ENCODE data around the gene SLC8A1.

Gene SLC8A1

GRCh38 chr2:40300391-40300790, 151.5 kb downstream of the SLC8A1 start:
- DNase-seq, result no peak

GRCh38 chr2:40299781-40300180, 152.1 kb downstream of the SLC8A1 start:
- no peak for DNase-seq

DNA sequence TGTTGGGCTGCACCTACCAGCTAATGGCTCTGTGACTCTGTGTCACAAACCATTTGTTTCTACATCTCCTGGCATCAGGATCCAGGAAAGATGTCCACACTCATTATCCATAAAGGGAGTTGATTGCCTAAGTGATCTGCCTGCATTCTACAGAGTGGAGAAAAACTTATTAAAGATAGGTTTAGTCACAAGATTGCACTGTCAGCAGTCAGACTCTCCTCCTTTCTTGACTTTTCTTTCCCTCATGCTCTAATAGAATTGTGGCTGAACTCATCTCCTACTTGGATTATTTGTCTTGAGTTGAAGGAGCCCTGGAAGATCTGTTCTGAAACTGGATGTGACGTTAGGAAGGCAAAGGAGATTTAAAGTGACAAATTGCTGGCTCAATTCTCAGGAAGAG, 152.7 kb downstream of the SLC8A1 start:
- no peak for DNase-seq

- DNase-seq, result no peak
Observed at GRCh38 chr2:40298026-40298425, 153.9 kb downstream of the SLC8A1 start.

- DNase-seq, result no peak
Observed at GRCh38 chr2:40292291-40292690, 159.6 kb downstream of the SLC8A1 start.

DNA sequence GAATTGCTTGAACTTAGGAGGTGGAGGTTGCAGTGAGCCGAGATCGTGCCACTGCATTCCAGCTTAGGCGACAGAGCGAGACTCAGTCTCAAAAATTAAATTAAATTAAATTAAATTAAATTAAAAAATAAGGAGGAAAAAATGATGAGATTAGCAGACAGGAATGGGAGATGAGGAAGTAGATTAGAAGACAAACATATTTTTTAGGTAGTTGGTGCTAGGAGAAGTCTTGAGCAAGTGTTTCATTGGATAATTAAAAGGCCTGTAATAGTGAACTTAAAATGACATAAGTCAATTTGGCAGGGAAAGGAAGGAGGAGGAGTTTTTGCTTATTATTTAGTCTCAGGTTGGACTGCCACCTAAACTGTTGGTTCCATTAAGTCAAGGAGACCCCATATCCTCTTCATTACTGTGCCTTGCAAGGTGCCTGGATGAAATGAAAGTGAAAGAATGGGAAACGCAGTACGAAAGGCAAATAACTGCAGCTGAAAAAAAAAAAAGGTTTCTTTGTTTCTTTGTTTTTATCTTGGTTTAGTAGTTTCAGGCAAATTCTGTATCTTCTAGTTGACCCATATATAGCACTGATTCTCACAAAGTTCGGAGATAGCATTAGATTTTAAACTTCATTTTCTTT, 162.0 kb downstream of the SLC8A1 start:
- DNase-seq, result no peak

GRCh38 chr2:40287773-40288172, 164.1 kb downstream of the SLC8A1 start:
- no peak for DNase-seq

DNA sequence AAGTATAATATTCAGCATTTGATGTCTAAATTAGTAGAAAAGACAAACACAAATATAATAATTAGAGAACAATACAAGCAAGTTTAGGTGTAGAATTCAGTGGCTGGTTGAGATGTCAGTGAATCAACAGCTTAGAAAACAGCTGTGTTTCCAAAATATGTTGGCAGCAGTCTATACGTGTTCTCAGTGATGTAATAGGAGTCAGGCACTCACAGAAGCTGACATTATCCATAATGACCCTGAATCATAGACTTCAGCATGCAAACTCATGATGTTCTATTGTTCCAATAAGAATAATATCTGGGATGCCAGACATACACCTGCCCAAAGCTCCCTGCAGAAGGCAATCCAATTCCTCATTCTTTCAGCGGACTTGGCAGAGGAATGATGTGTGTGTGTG, 164.7 kb downstream of the SLC8A1 start:
- DNase-seq, result no peak

DNA sequence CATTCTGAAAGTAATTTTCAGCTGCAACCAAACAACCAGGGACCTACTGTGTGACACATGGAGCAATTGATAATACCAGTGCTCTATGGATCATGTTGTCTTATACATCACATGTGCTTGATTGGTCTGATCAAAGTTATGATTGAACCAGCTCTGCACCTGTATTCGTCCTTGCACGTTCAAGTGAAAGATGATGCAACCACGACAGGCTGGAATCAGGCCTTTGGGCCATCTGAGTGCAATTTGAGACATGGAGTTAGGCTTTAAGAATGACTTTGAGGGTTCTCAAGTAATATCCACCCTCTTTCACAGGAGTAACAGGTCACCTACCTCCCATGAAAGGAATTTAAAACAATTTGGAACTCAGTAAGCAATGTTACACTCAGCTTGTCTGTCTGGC, 165.2 kb downstream of the SLC8A1 start:
- no peak for DNase-seq

DNA sequence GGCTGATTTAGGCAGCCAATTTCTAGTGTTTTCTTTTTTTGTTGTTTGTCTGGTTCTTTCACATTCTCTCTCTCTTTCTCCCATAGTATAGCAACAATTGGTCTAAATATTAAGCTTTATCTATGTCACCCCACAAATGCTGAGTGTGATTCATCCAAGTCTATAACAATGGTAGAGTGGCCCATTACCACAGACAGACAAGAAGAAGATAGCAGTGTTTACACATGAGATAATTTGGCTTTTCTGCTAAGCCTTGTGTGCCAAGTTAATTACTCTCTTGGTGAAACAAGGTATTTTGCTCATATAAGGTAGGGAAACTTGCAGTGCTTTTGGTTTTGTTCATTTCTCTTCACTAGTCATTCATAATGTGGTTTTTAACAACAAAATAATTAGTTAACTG, 166.5 kb downstream of the SLC8A1 start:
- no peak for DNase-seq

DNA sequence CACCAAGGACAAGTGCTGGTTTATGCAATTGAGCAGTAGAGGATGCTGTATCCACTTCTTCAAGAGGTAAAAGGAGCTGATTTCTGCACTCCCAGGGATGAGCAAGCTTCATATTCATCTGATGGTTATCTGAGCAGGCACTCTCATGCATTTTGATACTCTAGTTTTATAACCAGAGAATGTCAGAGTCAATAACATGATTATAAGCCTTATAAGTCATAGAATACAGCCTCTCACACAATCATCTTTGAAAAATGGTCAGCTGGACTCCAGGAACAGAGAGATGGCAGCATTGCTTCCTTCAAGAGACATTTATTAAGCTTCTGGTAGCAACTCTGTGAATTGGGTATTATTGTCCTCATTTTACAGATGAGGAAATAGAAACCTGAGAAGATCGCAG, 167.1 kb downstream of the SLC8A1 start:
- DNase-seq, result no peak

GRCh38 chr2:40283111-40283909, 168.6 kb downstream of the SLC8A1 start:
- DNase-seq, result no peak

DNA sequence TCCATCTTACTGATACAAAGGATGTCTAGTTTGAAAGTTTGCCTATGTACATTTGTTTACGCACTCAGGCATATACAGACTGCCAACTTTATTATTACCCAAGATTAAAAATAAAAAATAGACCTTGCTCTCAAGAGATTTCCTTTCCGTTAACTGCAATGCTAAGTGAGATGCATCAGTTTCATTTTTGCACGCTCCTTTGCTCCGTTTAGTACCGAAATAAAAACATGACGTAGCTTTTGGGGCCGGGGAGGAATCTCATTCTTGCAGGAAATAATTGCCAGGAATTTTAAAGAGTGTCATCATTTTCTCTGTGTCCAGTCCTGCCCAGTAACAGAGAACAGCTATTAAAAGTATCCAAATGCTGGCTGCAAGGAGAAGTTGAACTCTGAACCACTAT, 169.5 kb downstream of the SLC8A1 start:
- DNase-seq, result no peak

DNA sequence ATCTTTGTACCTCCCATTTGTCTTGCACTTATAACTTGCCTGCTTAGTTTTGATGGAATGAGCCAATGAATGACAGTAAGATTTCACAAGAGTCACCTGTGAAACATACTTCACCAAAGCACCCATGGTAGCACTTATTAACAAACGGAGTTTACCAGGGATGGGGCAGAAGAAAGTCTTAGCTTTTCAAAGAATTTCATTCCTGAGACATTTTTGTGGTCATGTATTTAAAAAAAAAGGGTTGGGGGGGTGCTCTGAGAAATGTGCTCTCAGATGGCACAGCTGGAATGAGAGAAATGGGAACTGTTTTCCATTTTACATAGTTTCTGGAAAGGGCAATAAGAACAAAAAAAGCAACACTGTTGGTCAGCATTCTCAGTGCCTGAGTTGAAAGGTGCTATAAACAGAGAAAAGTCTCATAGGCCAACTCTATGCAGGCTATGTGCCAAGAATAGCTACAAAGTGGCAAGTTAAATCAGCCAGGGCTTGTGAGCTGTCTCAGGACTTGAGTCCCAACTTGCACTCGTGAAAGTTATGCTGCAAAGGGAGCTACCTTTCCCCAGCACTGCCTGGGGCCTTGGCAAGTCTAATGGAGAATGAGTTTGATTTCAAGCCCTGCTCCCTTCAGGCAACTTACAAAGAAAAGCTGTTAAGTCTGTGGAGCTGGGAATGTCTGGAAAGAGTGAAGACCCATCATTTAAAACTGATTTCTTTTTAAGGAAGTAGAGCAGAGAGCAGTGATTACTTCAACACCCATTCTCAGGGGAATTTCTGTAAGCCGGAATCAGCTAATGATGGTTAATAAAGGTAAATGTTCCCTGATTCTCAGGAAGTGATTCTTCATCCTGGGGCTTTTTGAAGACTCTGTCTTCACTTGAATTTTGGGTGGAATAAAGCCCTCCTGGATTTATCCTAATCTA, 170.6 kb downstream of the SLC8A1 start:
- no peak for DNase-seq

GRCh38 chr2:40279482-40279881, 172.4 kb downstream of the SLC8A1 start:
- no peak for DNase-seq

DNA sequence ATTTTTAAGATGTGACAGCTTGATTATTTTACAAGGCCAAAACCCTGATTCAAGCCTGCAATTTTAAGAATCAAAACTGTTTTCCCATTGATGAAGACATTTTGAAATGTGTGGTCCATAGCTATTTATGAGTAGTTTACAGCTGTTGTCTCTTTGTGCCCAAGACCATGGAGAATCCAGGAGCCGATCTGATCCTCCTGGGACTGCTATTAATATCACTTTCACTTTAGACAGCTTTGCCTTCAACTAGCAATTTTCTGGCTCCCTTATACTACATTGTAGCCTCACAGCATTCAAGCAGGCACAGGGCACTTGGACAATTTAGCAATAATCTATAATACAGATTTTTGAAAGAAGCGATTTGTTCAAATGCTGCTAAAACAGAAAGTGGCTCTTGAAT, 172.9 kb downstream of the SLC8A1 start:
- DNase-seq, result no peak

DNA sequence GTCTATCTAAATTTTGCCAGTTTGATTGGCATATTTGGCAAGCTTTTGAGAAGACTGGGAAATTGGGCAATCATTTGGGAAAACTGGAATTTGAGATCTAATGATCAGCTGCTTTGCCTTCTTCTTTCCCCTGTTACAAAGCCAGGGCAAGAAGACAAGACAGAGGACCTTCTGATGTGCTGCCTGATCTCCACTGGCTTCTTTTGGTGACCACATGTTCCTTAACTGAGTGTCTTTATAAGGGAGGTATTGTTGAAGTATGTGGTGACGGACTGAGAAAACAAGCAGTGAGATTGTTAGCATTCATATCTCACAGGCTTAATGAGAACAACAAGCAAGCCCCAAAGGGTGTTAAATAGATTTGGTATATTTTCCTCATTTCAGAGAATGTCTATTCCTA, 175.8 kb downstream of the SLC8A1 start:
- no peak for DNase-seq

GRCh38 chr2:40274270-40274669, 177.6 kb downstream of the SLC8A1 start:
- DNase-seq, result no peak

DNA sequence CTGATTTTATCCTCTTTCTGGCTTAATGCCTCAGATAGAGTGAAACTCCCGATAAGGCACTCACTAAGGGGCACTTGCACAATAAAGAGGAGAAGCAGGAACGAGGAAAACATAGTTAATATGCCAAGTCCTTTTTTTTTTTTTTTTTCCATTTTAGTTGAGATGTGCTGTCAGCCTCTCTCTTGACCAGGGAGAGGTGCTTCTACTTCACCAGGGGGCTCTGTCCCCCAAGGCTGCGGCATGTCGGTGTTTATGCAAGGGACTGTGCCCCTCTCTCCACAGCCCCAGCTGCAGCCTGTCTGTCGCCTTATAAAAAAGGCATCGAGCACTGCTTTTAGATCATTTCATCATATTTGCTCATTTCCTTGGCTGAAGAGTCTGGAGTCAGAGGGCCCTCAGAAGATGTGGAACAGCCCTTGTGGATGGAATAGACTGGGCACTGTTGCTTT, 178.1 kb downstream of the SLC8A1 start:
- DNase-seq, result no peak

- no peak for DNase-seq
Observed at GRCh38 chr2:40271094-40271493, 180.8 kb downstream of the SLC8A1 start.

DNA sequence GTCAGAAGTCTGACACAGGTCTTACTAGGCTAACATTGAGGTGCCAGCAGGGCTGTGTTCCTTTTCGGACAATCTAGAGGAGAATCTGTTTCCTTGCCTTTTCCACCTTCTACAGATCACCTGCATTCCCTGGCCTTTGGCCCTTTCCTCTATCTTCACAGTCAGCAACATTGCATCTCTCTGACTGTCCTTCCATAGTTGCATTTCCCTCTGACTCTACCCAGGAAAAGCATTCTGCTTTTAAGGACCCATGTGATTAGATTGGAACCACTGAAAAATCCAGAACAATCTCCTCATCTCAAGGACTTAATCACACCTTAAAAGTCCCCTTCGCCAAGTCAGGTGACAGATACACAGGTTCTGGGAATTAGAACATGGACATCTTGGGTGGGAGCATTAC, 181.5 kb downstream of the SLC8A1 start:
- no peak for DNase-seq

GRCh38 chr2:40268566-40268965, 183.3 kb downstream of the SLC8A1 start:
- no peak for DNase-seq

GRCh38 chr2:40266201-40266600, 185.7 kb downstream of the SLC8A1 start:
- no peak for DNase-seq

DNA sequence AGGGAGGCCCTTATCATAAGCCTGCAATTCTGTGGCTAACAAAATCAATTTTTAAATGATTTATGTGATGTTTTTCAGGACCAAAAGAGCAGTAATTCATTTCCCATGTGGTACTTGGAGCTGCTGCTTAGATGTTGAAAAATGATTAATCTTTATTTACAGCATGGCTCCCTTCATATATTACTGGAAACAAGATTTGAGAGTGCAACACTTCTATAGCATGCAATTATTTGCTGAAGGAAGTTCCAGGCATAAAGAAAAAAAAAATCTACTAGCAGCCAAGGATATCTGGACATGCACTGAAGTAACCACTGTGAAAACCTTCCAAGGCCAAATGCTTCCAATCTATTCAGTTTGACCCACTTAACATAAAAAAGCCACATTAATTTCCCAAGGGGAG, 186.3 kb downstream of the SLC8A1 start:
- DNase-seq, result no peak
